Hepatic stellate cell (primary cell): Measurements from ENCODE around the gene ARHGEF10L.
A peak's percentile ranks its signal among the peaks of the same experiment; 100 is the strongest.

ENCODE experiments used
- DNase-seq: peaks from one replicate; pipeline ENCODE4 v3.0.0; 2011; ENCODE audit warnings: low spot score

The ARHGEF10L gene

DNA sequence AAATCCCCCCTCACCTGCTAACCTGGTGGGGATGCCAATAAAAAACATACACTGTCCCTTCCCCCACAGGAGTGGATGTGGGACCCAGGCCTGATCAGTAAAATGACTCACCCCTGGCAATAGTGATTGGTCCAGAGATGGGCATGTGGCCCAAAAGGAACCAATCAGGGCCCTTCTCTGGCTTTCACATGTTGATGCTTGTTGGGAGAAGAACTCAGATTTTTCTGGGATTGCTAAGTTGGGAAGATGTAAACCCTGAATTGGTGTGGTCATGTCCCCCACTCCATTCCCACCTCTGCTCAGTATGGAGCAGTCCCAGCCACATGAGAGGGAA, 172.0 kb downstream of the ARHGEF10L start:
- DNase-seq = no peak

DNA sequence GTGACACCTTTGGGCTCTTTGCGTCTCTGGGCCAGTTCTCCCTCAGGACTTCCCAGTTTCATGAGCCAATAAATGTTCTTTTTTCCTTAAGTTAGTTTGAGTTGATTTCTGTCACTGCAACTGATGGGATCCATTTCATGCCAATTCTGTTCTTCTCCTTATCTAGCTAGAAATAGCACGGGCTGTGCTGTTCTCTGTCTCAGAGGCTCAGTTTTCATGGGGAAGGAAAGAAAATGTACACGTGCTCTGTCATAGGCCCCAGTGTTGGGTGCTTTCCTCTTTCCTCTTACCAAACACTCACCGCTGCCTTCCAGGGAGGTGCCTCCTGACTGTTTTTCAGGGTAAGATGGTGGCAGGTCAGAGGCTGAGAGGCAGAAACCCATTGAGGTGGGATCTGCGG, 172.4 kb downstream of the ARHGEF10L start:
- DNase-seq = no peak

GRCh38 chr1:17713993-17714392, 174.5 kb downstream of the ARHGEF10L start:
- DNase-seq = no peak

DNA sequence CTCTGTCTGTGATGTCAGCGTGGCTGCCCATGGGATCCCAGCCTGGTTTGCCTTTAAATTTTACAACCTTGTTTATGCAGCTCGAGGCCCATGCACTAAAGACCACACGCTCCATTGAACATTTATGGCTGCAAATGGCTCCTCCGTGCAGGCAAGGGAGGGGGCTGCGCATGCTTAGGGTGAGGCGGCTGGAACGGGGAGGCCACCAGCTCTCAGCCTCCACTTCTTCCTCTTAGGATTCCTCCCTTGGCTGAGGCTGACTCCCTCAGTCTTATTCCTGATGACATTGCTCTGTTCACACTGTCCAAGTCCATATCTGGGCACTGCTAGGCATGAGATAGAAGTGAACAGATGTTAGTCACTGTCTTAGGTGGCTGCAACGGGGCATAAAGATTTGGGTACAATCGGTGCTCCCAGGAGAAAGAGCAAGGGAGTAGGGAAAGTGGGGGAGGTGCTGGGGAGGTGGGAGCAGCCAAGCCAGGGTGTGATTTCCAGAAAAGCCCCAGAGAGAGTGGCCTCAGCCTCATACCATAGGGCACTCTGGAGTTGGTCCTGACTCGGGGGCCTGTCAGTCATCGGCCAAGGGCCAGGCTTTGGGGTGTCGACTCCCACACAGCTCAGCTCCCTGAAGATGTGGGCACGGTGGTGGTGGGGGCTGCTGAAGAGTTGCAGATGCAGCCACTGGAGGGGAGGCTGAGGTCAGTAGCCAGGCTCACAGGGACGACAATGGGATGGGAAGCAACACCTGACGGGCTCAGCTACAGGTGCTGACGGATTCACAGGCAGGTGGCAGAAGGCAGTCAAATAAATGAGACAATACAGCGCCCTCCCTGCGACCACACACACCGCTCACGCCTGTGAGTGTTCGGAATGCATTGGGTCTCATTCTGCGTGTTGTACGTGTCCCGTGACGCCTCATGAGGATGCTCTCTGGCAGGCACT, 178.4 kb downstream of the ARHGEF10L start:
- no peak for DNase-seq

GRCh38 chr1:17719874-17720273, 180.4 kb downstream of the ARHGEF10L start:
- DNase-seq = no peak

DNA sequence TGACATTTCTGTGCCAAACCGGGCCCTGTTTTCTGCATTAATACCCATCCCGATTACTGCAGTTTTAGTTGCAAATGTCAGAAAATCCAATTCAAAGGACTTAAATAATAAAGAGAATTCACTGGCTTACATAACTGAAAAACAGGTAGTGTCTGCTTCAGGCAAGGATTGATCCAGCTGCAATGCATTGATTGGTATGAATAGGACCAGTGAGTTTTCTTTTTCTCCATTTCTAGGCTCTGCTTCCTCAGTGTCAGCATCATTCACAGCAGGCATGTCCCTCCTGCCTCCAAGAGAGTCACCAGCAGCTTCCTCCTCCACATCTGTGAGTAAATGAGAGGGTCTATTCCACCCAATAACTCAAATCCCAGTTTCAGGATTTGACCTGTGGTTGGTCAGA, 181.9 kb downstream of the ARHGEF10L start:
- no peak for DNase-seq

DNA sequence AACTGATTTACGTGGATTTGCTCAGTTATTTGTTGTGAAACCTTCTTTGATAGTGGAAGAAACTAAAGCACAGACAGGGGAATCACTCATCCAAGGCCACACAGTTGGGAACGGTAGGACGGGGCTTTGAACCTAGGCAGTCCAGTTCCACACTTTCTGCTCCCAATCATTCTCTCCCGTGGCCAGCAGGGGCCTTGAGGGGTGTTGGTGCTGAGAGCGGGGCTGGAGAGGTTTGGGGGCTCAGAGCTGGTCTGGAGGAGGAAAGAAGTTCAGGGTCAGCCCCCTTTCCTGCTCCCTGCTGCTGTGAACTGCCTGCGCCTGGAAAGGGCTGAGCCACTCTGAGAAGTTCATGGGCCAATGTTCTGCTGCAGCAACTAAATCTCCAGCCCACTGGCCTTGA, 184.2 kb downstream of the ARHGEF10L start:
- DNase-seq = no peak

- DNase-seq = no peak
Observed at GRCh38 chr1:17724150-17724549, 184.7 kb downstream of the ARHGEF10L start.

DNA sequence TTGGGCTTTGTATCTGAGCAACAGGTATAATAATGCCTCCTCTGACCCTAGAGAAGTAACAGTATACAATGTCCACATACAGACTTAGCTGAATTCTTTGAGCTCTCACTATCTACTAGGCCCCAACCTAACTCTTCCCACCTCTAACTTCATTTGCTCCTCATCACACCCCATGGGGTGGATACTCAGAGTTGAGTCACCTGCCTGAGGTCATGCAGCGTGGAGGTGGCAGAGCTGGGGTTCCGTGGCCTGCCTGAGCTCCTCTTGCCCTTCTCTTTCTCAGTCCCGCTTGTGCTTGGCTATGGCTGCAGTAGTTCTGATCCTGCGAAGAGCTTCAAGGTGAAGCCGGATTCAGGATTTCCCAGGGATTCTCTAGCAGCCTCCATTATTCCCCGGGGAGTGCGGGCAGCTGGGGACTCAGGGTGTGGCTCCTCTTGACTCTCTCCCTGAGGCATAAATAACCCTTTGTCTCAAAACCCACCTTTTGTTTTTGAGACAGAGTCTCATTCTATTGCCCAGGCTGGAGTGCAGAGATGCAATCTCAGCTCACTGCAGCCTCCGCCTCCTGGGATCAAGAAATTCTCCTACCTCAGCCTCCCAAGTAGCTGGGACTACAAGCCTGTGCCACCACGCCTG, 185.7 kb downstream of the ARHGEF10L start:
- DNase-seq = no peak

- DNase-seq = no peak
Observed at GRCh38 chr1:17725811-17726582, 186.5 kb downstream of the ARHGEF10L start.

- DNase-seq = no peak
Observed at GRCh38 chr1:17728123-17728712, 188.7 kb downstream of the ARHGEF10L start.

GRCh38 chr1:17729248-17729647, 189.8 kb downstream of the ARHGEF10L start:
- DNase-seq = no peak

DNA sequence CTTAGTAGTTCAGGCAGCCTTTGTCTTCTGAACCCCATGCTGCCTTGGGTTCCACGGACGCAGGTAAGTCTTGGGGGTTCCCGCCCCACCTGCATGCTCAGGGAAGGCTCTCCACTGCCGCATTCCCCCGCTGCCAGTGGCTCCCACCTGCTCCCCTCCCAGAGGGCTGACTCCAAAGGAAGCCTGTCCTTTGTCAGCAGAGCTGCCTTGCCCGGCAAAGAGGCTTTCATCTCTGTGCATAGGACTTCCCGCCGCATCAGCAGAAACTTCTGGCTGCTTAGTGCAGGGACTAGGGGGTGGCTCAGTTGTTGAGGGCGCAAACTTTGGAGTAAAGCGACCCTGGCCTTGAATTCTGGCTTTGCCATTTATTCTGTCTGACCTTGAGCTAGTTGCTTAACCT, 190.4 kb downstream of the ARHGEF10L start:
- no peak for DNase-seq

- DNase-seq = no peak
Observed at GRCh38 chr1:17731460-17731859, 192.0 kb downstream of the ARHGEF10L start.

GRCh38 chr1:17732475-17732874, 193.0 kb downstream of the ARHGEF10L start:
- peak; percentile 64 for DNase-seq

DNA sequence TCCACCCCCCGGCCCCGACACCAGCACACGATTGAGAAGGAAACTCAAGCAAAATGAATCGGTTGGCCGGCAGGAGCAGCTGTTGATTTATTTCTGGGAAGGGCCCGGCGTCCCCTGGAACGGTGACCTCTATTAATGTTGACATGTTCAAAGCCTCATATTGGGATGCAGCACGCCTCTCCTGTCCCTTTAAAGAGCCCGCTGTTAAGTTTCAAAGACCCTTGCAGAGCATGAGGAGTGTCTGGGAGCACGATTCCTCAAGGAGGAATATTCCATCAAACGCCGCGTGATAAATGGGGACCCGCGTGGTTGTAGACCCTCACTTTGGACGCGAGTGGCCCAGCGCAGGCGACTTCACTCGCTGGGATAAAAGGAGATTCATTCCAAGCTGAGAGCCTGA, 194.2 kb downstream of the ARHGEF10L start:
- DNase-seq = no peak

DNA sequence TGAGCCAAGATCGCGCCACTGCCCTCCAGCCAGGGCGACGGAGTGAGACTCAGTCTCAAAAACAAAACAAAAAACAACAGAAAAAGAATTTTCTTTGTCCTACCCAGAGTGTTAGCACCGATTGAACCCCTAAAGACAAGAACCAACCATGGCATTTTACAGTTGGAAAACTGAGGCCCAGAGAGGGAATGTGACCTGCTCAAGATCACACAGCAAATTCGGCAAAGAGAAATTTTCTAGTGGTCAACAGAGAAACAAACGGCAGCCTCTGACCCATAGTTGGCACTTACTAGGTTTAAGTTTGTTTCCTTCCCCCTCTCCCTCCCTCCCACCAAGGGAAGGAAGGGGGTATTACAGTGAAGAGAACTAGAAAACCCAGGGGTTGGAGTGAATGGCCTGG, 195.1 kb downstream of the ARHGEF10L start:
- DNase-seq = no peak

GRCh38 chr1:17735348-17735747, 195.8 kb downstream of the ARHGEF10L start:
- DNase-seq = no peak

GRCh38 chr1:17735793-17736192, 196.3 kb downstream of the ARHGEF10L start:
- DNase-seq = no peak

- DNase-seq = no peak
Observed at GRCh38 chr1:17736625-17737024, 197.1 kb downstream of the ARHGEF10L start.

GRCh38 chr1:17739050-17739449, 199.6 kb downstream of the ARHGEF10L start:
- DNase-seq = no peak

- no peak for DNase-seq
Observed at GRCh38 chr1:17741052-17741451, 201.6 kb downstream of the ARHGEF10L start.
